ENCODE results near the gene PTPRM. TPM values are rescaled to one million over a fixed set of nuclear protein-coding genes. Genes with fewer than 3 reads are reported as not detected.

Gene PTPRM
- total and polyA plus RNA-seq, 4 donors = 9.2 to 23.0 (median 12.7) TPM

DNA sequence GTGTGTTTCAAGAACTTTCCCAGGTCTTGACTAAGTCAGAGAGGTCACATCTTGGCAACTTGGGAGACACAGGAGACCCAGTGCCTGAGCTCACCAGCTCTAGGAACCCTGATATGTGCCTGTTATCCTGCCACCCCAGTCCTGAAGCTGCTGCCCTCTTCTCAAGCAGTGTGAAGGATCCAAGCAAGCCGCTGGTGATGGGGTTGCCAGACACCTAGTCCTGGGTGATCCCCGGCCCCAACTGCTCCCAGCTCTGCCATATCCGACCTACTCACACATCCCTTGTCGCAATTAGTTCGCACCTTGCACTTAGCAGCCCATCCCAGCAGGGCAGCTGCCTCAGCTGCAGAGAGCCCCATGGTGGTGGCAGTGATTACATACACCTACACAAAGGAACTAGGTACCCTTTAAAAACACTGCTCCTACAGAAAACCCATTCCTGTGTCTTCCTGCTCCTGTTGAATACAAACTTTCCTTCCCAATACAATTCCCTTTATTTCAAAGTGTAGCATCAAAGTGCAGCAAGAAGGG, 794.9 kb downstream of the PTPRM start:
- TF ChIP-seq NR2F2 (IDR thresholded peaks at IDR 0.05) = no peak
- TF ChIP-seq SP1 (IDR thresholded peaks at IDR 0.05) = no peak
- TF ChIP-seq JUND (IDR thresholded peaks at IDR 0.05) = no peak
- TF ChIP-seq HNF4A (conservative IDR thresholded peaks at IDR 0.05) = no peak
- TF ChIP-seq, protein P1, sequence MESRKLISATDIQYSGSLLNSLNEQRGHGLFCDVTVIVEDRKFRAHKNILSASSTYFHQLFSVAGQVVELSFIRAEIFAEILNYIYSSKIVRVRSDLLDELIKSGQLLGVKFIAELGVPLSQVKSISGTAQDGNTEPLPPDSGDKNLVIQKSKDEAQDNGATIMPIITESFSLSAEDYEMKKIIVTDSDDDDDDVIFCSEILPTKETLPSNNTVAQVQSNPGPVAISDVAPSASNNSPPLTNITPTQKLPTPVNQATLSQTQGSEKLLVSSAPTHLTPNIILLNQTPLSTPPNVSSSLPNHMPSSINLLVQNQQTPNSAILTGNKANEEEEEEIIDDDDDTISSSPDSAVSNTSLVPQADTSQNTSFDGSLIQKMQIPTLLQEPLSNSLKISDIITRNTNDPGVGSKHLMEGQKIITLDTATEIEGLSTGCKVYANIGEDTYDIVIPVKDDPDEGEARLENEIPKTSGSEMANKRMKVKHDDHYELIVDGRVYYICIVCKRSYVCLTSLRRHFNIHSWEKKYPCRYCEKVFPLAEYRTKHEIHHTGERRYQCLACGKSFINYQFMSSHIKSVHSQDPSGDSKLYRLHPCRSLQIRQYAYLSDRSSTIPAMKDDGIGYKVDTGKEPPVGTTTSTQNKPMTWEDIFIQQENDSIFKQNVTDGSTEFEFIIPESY (IDR thresholded peaks at IDR 0.05) = no peak
- TF ChIP-seq TAF1 (conservative IDR thresholded peaks at IDR 0.05) = no peak
- TF ChIP-seq RAD21 (IDR thresholded peaks at IDR 0.05) = no peak
- TF ChIP-seq, protein P2, sequence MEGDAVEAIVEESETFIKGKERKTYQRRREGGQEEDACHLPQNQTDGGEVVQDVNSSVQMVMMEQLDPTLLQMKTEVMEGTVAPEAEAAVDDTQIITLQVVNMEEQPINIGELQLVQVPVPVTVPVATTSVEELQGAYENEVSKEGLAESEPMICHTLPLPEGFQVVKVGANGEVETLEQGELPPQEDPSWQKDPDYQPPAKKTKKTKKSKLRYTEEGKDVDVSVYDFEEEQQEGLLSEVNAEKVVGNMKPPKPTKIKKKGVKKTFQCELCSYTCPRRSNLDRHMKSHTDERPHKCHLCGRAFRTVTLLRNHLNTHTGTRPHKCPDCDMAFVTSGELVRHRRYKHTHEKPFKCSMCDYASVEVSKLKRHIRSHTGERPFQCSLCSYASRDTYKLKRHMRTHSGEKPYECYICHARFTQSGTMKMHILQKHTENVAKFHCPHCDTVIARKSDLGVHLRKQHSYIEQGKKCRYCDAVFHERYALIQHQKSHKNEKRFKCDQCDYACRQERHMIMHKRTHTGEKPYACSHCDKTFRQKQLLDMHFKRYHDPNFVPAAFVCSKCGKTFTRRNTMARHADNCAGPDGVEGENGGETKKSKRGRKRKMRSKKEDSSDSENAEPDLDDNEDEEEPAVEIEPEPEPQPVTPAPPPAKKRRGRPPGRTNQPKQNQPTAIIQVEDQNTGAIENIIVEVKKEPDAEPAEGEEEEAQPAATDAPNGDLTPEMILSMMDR (IDR thresholded peaks at IDR 0.05; ENCODE audit: low read depth, low read length, missing input control) = no peak
- no peak for TF ChIP-seq RXRA (IDR thresholded peaks at IDR 0.05)
- TF ChIP-seq, protein P3, sequence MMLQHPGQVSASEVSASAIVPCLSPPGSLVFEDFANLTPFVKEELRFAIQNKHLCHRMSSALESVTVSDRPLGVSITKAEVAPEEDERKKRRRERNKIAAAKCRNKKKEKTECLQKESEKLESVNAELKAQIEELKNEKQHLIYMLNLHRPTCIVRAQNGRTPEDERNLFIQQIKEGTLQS (IDR thresholded peaks at IDR 0.05) = no peak
- TF ChIP-seq FOXA1 (IDR thresholded peaks at IDR 0.05) = no peak
- no peak for TF ChIP-seq FOXA2 (IDR thresholded peaks at IDR 0.05)
- TF ChIP-seq GABPA (IDR thresholded peaks at IDR 0.05 in 1 of 2, conservative IDR thresholded peaks at IDR 0.05 in 1 of 2) = no peak
- TF ChIP-seq, protein P4, sequence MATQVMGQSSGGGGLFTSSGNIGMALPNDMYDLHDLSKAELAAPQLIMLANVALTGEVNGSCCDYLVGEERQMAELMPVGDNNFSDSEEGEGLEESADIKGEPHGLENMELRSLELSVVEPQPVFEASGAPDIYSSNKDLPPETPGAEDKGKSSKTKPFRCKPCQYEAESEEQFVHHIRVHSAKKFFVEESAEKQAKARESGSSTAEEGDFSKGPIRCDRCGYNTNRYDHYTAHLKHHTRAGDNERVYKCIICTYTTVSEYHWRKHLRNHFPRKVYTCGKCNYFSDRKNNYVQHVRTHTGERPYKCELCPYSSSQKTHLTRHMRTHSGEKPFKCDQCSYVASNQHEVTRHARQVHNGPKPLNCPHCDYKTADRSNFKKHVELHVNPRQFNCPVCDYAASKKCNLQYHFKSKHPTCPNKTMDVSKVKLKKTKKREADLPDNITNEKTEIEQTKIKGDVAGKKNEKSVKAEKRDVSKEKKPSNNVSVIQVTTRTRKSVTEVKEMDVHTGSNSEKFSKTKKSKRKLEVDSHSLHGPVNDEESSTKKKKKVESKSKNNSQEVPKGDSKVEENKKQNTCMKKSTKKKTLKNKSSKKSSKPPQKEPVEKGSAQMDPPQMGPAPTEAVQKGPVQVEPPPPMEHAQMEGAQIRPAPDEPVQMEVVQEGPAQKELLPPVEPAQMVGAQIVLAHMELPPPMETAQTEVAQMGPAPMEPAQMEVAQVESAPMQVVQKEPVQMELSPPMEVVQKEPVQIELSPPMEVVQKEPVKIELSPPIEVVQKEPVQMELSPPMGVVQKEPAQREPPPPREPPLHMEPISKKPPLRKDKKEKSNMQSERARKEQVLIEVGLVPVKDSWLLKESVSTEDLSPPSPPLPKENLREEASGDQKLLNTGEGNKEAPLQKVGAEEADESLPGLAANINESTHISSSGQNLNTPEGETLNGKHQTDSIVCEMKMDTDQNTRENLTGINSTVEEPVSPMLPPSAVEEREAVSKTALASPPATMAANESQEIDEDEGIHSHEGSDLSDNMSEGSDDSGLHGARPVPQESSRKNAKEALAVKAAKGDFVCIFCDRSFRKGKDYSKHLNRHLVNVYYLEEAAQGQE (IDR thresholded peaks at IDR 0.05) = no peak
- TF ChIP-seq EGR1 (IDR thresholded peaks at IDR 0.05; ENCODE audit: low read depth in 2 of 2) = no peak
- TF ChIP-seq HNF4G (IDR thresholded peaks at IDR 0.05) = no peak
- TF ChIP-seq YY1 (IDR thresholded peaks at IDR 0.05) = no peak
- no peak overlapping the region for H3K9ac ChIP-seq (ENCODE audit: low read depth in 1 of 2, low read length in 2 of 2)
- WGBS = 95% methylated on average over 5 of the region's 5 CpGs
- no peaks in the 10 kb centered on the region for H3K4me1 ChIP-seq (ENCODE audit: control insufficient read depth in 4 of 4, insufficient read depth in 4 of 4, low read length in 3 of 4)
- no peaks in the 10 kb centered on the region for H3K27me3 ChIP-seq (ENCODE audit: control insufficient read depth in 4 of 4, insufficient read depth in 4 of 4, low read length in 3 of 4)
- H3K36me3 ChIP-seq (ENCODE audit: control insufficient read depth in 4 of 4, insufficient read depth in 3 of 4, low read depth in 1 of 4, low read length in 3 of 4) = no peaks in the 10 kb centered on the region
- DNase-seq (ENCODE audit: low spot score) = no peak
- H3K9me3 ChIP-seq (ENCODE audit: control insufficient read depth in 4 of 4, low read length in 3 of 4) = no peaks in the 10 kb centered on the region
- no peak overlapping the region for H3K27ac ChIP-seq (ENCODE audit: low read depth in 1 of 2, low read length in 2 of 2)
- no peak overlapping the region for H3K4me3 ChIP-seq (ENCODE audit: low read depth in 1 of 3, low read length in 3 of 3)

DNA sequence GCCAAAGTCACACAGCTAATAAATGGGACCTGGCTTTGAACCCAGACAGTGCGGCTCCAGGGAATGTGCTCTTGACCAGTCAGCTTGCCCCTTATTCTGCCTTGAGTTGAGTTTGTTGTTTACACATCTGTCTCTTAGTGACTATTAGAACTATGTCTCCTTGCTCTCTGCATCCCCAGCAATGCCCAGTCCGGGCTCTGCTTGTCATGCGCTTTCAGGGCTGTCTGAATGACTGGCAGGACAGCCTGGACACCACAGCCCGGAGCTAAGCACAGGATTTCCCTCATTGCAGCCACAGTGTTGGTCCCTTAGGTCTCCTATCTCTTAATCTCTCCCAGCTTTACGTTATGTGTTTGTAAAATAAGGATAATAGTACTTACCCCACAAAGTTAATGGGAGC, 795.7 kb downstream of the PTPRM start:
- no peak overlapping the region for H3K4me3 ChIP-seq (ENCODE audit: low read depth in 1 of 3, low read length in 3 of 3)
- H3K27me3 ChIP-seq (ENCODE audit: control insufficient read depth in 4 of 4, insufficient read depth in 4 of 4, low read length in 3 of 4) = no peaks in the 10 kb centered on the region
- no peak for DNase-seq (ENCODE audit: low spot score)
- no peak overlapping the region for H3K27ac ChIP-seq (ENCODE audit: low read depth in 1 of 2, low read length in 2 of 2)
- no peaks in the 10 kb centered on the region for H3K9me3 ChIP-seq (ENCODE audit: control insufficient read depth in 4 of 4, low read length in 3 of 4)
- H3K36me3 ChIP-seq (ENCODE audit: control insufficient read depth in 4 of 4, insufficient read depth in 3 of 4, low read depth in 1 of 4, low read length in 3 of 4) = no peaks in the 10 kb centered on the region
- no peak overlapping the region for H3K9ac ChIP-seq (ENCODE audit: low read depth in 1 of 2, low read length in 2 of 2)
- TF ChIP-seq NR2F2 (IDR thresholded peaks at IDR 0.05) = no peak
- TF ChIP-seq, protein P1 (IDR thresholded peaks at IDR 0.05) = no peak
- TF ChIP-seq TAF1 (conservative IDR thresholded peaks at IDR 0.05) = no peak
- no peak for TF ChIP-seq GABPA (IDR thresholded peaks at IDR 0.05 in 1 of 2, conservative IDR thresholded peaks at IDR 0.05 in 1 of 2)
- WGBS = 95% methylated on average over 5 of the region's 5 CpGs
- peaks cover 0 to 5% (median 0%) of the 10 kb centered on the region in 4 donors for H3K4me1 ChIP-seq (ENCODE audit: control insufficient read depth in 4 of 4, insufficient read depth in 4 of 4, low read length in 3 of 4)
